A673 (cell line): Measurements from ENCODE around the gene CYP3A4.

Source experiments
- CTCF ChIP-seq: fragments of 300-800, 200-600 bp; sonication (generic); conservative IDR thresholded peaks from 2 replicates; pipeline ENCODE4 v1.5.1; 2017; ENCODE audit warnings: low read depth, mild to moderate bottlenecking, antibody characterized with exemption, low read length, moderate library complexity, mixed read lengths
- EZH2 ChIP-seq: fragments of 200-600 bp; sonication (generic); IDR thresholded peaks from 2 replicates; pipeline ENCODE4 v1.6.1; 2017; ENCODE audit warnings: borderline replicate concordance, low read depth, mild to moderate bottlenecking, mixed read lengths, antibody characterized with exemption, low read length; ENCODE audit not compliant: poor library complexity, severe bottlenecking

DNA sequence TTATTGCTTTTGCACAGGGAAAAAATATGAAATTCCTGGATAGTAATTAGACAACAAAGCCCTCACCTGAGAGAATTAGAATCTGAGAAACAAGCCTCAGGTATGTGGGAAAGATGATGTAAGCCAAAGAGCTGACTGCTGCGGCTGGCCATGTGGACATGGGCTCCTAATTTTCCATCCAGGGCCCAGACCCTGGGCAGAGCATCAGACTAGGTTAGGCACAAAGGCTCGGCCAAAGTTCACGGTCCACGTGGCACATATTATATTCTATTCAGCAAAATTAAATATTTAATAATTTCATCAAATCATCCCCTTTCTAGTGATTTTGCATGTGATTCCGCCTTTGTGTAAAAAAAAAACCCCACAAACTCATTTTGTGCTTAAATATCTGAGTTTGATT, 5.1 kb downstream of the CYP3A4 start:
- TF ChIP-seq CTCF (no peak), EZH2 (no peak)
